SK-N-SH (cell line): ENCODE results near the gene CTNNA3. TPM values are rescaled to one million over a fixed set of nuclear protein-coding genes. Genes with fewer than 3 reads are reported as not detected.

ENCODE experiments used
- CTCF ChIA-PET: fragments of 300-600, 350-600 bp; formaldehyde crosslinking; extraction: SDS; loops from one replicate; lab custom pipeline; 2021; lab: Yijun Ruan, JAX
- POLR2A ChIA-PET: fragments of 350-600 bp; sonication (Branson Sonifier 250); formaldehyde crosslinking; extraction: SDS; loops from one replicate; lab custom pipeline; 2020; ENCODE audit warnings: antibody characterized with exemption, inconsistent platforms; lab: Yijun Ruan, JAX
- DNase-seq: peaks from one replicate; pipeline ENCODE4 v3.0.0; 2012
- H2AFZ ChIP-seq: fragments of 200-600 bp; sonication (generic); 2 replicates; pipeline ENCODE4 v1.8.1; 2016; ENCODE audit warnings: antibody characterized with exemption, mild to moderate bottlenecking, low read depth
- H3F3A ChIP-seq: fragments of 200-600 bp; sonication (generic); replicated peaks from 2 replicates; pipeline ENCODE3; 2016; ENCODE audit warnings: antibody characterized with exemption, mild to moderate bottlenecking; ENCODE audit not compliant: insufficient read depth
- H3K27ac ChIP-seq, 2 experiments: fragments of 200-500 bp in 1 of 2; fragments of 200-600 bp in 1 of 2; sonication (Bioruptor generic) in 1 of 2; sonication (generic), shearing (Covaris generic) in 1 of 2; 2 replicates each; pipeline versions ENCODE4 v1.5.1 to v1.6.1; 2014 to 2016; ENCODE audit warnings: low read depth in 2 of 2, inconsistent platforms in 1 of 2, low read length in 1 of 2, mild to moderate bottlenecking in 1 of 2, mixed read lengths in 1 of 2
- H3K27me3 ChIP-seq: fragments of 200-600 bp; sonication (generic), shearing (Covaris generic); 2 replicates; pipeline ENCODE4 v1.6.1; 2016; ENCODE audit warnings: mixed run types; ENCODE audit not compliant: insufficient read depth
- H3K36me3 ChIP-seq, 2 experiments: fragments of 200-500 bp in 1 of 2; fragments of 200-600 bp in 1 of 2; sonication (Bioruptor generic) in 1 of 2; sonication (generic) in 1 of 2; replicated peaks in 1 of 2; 2 replicates each; pipeline versions ENCODE3 to v1.5.1; 2014 to 2016; ENCODE audit warnings: low read length in 1 of 2, mild to moderate bottlenecking in 1 of 2; ENCODE audit not compliant: insufficient read depth in 2 of 2, control insufficient read depth in 1 of 2
- H3K4me1 ChIP-seq, 2 experiments: fragments of 200-500 bp in 1 of 2; fragments of 200-600 bp in 1 of 2; sonication (Bioruptor generic) in 1 of 2; sonication (generic), shearing (Covaris generic) in 1 of 2; 2 replicates each; pipeline versions ENCODE4 v1.5.1 to v1.6.1; 2014 to 2016; ENCODE audit warnings: low read depth in 1 of 2, low read length in 1 of 2, mixed run types in 1 of 2; ENCODE audit not compliant: insufficient read depth in 2 of 2, control insufficient read depth in 1 of 2
- H3K4me2 ChIP-seq: fragments of 200-600 bp; sonication (generic), shearing (Covaris generic); 2 replicates; pipeline ENCODE4 v1.6.1; 2017; ENCODE audit warnings: mixed run types
- H3K4me3 ChIP-seq, 2 experiments: fragments of 200-500 bp in 1 of 2; fragments of 200-600 bp in 1 of 2; sonication (Bioruptor generic) in 1 of 2; sonication (generic), shearing (Covaris generic) in 1 of 2; 2 replicates each; pipeline versions ENCODE4 v1.5.1 to v1.8.1; 2014 to 2016; ENCODE audit warnings: low read depth in 2 of 2, inconsistent platforms in 1 of 2, low read length in 1 of 2, mild to moderate bottlenecking in 1 of 2, mixed read lengths in 1 of 2, moderate library complexity in 1 of 2
- H3K79me2 ChIP-seq: fragments of 200-600 bp; sonication (generic); 2 replicates; pipeline ENCODE4 v1.8.1; 2017; ENCODE audit warnings: mild to moderate bottlenecking; ENCODE audit not compliant: insufficient read depth
- H3K9ac ChIP-seq: fragments of 200-600 bp; sonication (generic); 2 replicates; pipeline ENCODE4 v1.6.1; 2017; ENCODE audit warnings: mixed run types
- H3K9me2 ChIP-seq: fragments of 200-600 bp; sonication (generic); 2 replicates; pipeline ENCODE4 v1.6.1; 2017; ENCODE audit warnings: mixed run types
- H3K9me3 ChIP-seq: fragments of 200-600 bp; sonication (generic); 2 replicates; pipeline ENCODE4 v1.6.1; 2017; ENCODE audit warnings: mixed run types, mild to moderate bottlenecking, moderate library complexity
- H4K20me1 ChIP-seq: fragments of 200-600 bp; sonication (generic); 2 replicates; pipeline ENCODE4 v1.6.1; 2017; ENCODE audit warnings: mild to moderate bottlenecking, mixed run types; ENCODE audit not compliant: insufficient read depth
- CHD2 ChIP-seq: fragments of 150-350 bp; IDR thresholded peaks from 2 replicates; pipeline ENCODE4 v1.6.1; 2018; ENCODE audit warnings: low read length; ENCODE audit not compliant: partially characterized antibody
- ELF1 ChIP-seq: IDR thresholded peaks from 2 replicates; pipeline ENCODE4 v1.4.0; 2012
- EZH2phosphoT487 ChIP-seq: fragments of 200-600 bp; sonication (generic); IDR thresholded peaks from 2 replicates; pipeline ENCODE4 v1.6.1; 2017; ENCODE audit warnings: low read depth, mixed run types, mild to moderate bottlenecking, antibody characterized with exemption, moderate library complexity, borderline replicate concordance
- FOXJ3 ChIP-seq: sonication (generic); formaldehyde crosslinking; IDR thresholded peaks from 2 replicates; pipeline ENCODE4 v1.5.1; 2020; ENCODE audit warnings: mild to moderate bottlenecking, missing genetic modification reagents
- MEF2A ChIP-seq: IDR thresholded peaks from 2 replicates; pipeline ENCODE4 v1.4.0; 2012; ENCODE audit warnings: low read depth, borderline replicate concordance
- NFIC ChIP-seq: IDR thresholded peaks from 2 replicates; pipeline ENCODE4 v1.4.0; 2012; ENCODE audit warnings: borderline replicate concordance
- NRF1 ChIP-seq: IDR thresholded peaks from 2 replicates; pipeline ENCODE4 v1.6.1; 2012; ENCODE audit warnings: low read depth, mild to moderate bottlenecking, low read length
- POLR2AphosphoS5 ChIP-seq: IDR thresholded peaks from 2 replicates; pipeline ENCODE4 v1.6.1; 2012; ENCODE audit warnings: low read depth, low read length
- REST ChIP-seq: IDR thresholded peaks from 2 replicates; pipeline ENCODE4 v1.6.1; 2012; ENCODE audit warnings: mild to moderate bottlenecking, low read depth, low read length, moderate library complexity
- RFX5 ChIP-seq: IDR thresholded peaks from 2 replicates; pipeline ENCODE4 v1.6.1; 2012; ENCODE audit warnings: mild to moderate bottlenecking, improper control_type of control experiment, low read length
- RXRA ChIP-seq: IDR thresholded peaks from 2 replicates; pipeline ENCODE4 v1.4.0; 2012; ENCODE audit warnings: low read depth, mild to moderate bottlenecking, borderline replicate concordance
- SIN3A ChIP-seq: IDR thresholded peaks from 2 replicates; pipeline ENCODE4 v1.6.1; 2012; ENCODE audit warnings: low read depth, mild to moderate bottlenecking, low read length, moderate library complexity, borderline replicate concordance
- SMC3 ChIP-seq: IDR thresholded peaks from 2 replicates; pipeline ENCODE4 v1.6.1; 2012; ENCODE audit warnings: low read depth, low read length, improper control_type of control experiment
- TAF1 ChIP-seq: IDR thresholded peaks from 2 replicates; pipeline ENCODE4 v1.6.1; 2012; ENCODE audit warnings: low read depth, mild to moderate bottlenecking, low read length, moderate library complexity, borderline replicate concordance
- TCF12 ChIP-seq: IDR thresholded peaks from 2 replicates; pipeline ENCODE4 v1.4.0; 2012
- TEAD4 ChIP-seq: IDR thresholded peaks from 2 replicates; pipeline ENCODE4 v1.4.0; 2012; ENCODE audit warnings: mild to moderate bottlenecking, borderline replicate concordance; ENCODE audit not compliant: insufficient read depth
- ZBTB33 ChIP-seq: IDR thresholded peaks from 2 replicates; pipeline ENCODE4 v1.4.0; 2012; ENCODE audit warnings: low read depth, borderline replicate concordance
- WGBS: methylation state at CpG from one replicate; pipeline ENCODE4 v1.1.6; 2017; ENCODE audit warnings: low lambda C conversion rate; 5-methylcytosine and 5-hydroxymethylcytosine counted together
- polyA plus RNA-seq, 3 experiments: library from polyadenylated mRNA; depleted of rRNA; stranded (reverse); fragments of >200 nt; gene quantifications; 2 replicates each; pipeline ENCODE4 v1.2.3, GENCODE V29; 2012
- TF ChIP-seq, protein P1 (sequence below): fragments of 200-600 bp; sonication (generic); IDR thresholded peaks from 2 replicates; pipeline ENCODE4 v1.6.1; 2017; ENCODE audit warnings: antibody characterized with exemption, mild to moderate bottlenecking, moderate library complexity
- TF ChIP-seq, protein P2 (sequence below): fragments of 150-350 bp; IDR thresholded peaks from 2 replicates; pipeline ENCODE4 v1.6.1; 2016; ENCODE audit warnings: mild to moderate bottlenecking, low read depth, low read length

Gene CTNNA3
- polyA plus RNA-seq, 1 of the 3 experiments (the other 2 are of a cell fraction) = not detected

- ChIA-PET POLR2A (no interaction called here), CTCF (interaction anchor here (1.2 to 6.0 kb wide), 3 partner anchors 29 to 111 kb away, joined by 7 to 77 read pairs (median 8); no protein-coding TSS in a partner anchor)
- no peak for DNase-seq
- Histone ChIP-seq H3K27me3 (no peaks in the 10 kb centered on the region), H3K4me2 (no peak overlapping the region), H3K4me1 (no peaks in the 10 kb centered on the region), H3K27ac (no peak overlapping the region), H3K9ac (no peak overlapping the region), H3K9me2 (no peaks in the 10 kb centered on the region), H3K4me3 (no peak overlapping the region), H3K36me3 (no peaks in the 10 kb centered on the region), H3K79me2 (no peaks in the 10 kb centered on the region), H4K20me1 (no peaks in the 10 kb centered on the region), H3K9me3 (no peaks in the 10 kb centered on the region), H3F3A (no peaks in the 10 kb centered on the region), H2AFZ (no peak overlapping the region)
- 27% methylated on average over 3 of the region's 3 CpGs for WGBS
- TF ChIP-seq FOXJ3 (CRISPR knock-in tag) (no peak), NRF1 (no peak), EZH2phosphoT487 (no peak), TEAD4 (no peak), NFIC (no peak), TCF12 (no peak), REST (no peak), SMC3 (no peak), RFX5 (no peak), TAF1 (no peak), MEF2A (no peak), SIN3A (no peak), ZBTB33 (no peak), ELF1 (no peak), CHD2 (no peak), POLR2AphosphoS5 (no peak), RXRA (no peak)
- TF ChIP-seq, protein P1, sequence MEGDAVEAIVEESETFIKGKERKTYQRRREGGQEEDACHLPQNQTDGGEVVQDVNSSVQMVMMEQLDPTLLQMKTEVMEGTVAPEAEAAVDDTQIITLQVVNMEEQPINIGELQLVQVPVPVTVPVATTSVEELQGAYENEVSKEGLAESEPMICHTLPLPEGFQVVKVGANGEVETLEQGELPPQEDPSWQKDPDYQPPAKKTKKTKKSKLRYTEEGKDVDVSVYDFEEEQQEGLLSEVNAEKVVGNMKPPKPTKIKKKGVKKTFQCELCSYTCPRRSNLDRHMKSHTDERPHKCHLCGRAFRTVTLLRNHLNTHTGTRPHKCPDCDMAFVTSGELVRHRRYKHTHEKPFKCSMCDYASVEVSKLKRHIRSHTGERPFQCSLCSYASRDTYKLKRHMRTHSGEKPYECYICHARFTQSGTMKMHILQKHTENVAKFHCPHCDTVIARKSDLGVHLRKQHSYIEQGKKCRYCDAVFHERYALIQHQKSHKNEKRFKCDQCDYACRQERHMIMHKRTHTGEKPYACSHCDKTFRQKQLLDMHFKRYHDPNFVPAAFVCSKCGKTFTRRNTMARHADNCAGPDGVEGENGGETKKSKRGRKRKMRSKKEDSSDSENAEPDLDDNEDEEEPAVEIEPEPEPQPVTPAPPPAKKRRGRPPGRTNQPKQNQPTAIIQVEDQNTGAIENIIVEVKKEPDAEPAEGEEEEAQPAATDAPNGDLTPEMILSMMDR = no peak
- TF ChIP-seq, protein P2, sequence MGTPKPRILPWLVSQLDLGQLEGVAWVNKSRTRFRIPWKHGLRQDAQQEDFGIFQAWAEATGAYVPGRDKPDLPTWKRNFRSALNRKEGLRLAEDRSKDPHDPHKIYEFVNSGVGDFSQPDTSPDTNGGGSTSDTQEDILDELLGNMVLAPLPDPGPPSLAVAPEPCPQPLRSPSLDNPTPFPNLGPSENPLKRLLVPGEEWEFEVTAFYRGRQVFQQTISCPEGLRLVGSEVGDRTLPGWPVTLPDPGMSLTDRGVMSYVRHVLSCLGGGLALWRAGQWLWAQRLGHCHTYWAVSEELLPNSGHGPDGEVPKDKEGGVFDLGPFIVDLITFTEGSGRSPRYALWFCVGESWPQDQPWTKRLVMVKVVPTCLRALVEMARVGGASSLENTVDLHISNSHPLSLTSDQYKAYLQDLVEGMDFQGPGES = no peak
These were observed 27.5 kb downstream of the CTNNA3 start for GRCh38 chr10:67668448-67668847.
